ENCODE results near the gene NAA15.
"Not testable (repeated sequence)": the region's sequence is repeated elsewhere in the genome, so short reads cannot be mapped to it uniquely, and the experiment has no call there.

The NAA15 gene

DNA sequence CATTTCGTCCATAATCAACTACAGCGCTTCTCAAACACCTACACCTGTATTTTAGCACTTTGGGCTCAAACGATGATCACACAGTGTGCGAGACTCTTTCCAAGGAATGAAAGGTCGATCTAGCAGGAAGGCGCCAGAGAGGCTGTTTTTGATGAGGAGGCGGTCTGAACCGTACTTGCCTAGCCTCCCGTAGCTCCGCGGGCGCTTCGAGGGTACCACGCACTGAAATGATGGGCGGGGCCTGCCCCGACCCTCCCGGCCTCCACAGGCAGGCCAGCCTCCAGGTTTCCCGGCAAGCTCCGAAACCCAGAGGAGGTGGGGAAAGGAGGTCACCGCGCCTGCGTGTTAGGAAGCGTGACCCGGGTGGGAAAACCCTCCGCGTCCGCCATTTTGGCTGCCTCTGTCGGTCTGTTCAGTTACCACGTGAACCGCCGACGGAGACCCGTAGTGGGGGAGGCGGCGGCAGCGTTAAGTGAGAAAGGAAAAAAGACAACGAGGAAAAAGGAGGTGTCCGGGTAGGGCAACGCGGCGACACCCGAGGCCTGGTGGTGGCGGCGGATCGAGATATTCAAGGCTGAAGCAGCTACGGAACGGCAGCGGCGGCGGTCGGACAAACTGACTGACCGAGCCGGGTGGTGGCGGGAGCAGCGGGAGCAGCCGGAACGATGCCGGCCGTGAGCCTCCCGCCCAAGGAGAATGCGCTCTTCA, at the start of gene NAA15:
Gene NAA15, plus strand, starts transcription at position 393 of the 708 bp plus-strand sequence. Its CDS starts 273 bp downstream, at position 666.
- Mint-ChIP-seq H3K9me3 (ENCODE audit: low read depth) (peaks cover 3% of the 10 kb centered on the region), H3K27ac (peak within 1 kb of the TSS; percentile 100), H3K4me1 (ENCODE audit: low read depth) (peaks cover 55% of the 10 kb centered on the region), H3K36me3 (peaks cover 8% of the 10 kb centered on the region), H3K4me3 (peak within 1 kb of the TSS; percentile 100), H3K27me3 (no peaks in the 10 kb centered on the region)

- Mint-ChIP-seq H3K27ac (no peak overlapping the region), H3K9me3 (ENCODE audit: low read depth) (no peaks in the 10 kb centered on the region), H3K4me3 (no peak overlapping the region), H3K4me1 (ENCODE audit: low read depth) (no peaks in the 10 kb centered on the region), H3K27me3 (no peaks in the 10 kb centered on the region), H3K36me3 (no peaks in the 10 kb centered on the region)
Observed at GRCh38 chr4:139253046-139253445, 48.3 kb upstream of the NAA15 start.

GRCh38 chr4:139253713-139254112, 47.6 kb upstream of the NAA15 start:
- Mint-ChIP-seq H3K27me3 (no peaks in the 10 kb centered on the region), H3K36me3 (no peaks in the 10 kb centered on the region), H3K9me3 (ENCODE audit: low read depth) (no peaks in the 10 kb centered on the region), H3K4me3 (no peak overlapping the region), H3K4me1 (ENCODE audit: low read depth) (no peaks in the 10 kb centered on the region), H3K27ac (no peak overlapping the region)

- not testable (repeated sequence) for H3K4me1 Mint-ChIP-seq (ENCODE audit: low read depth); H3K4me3 Mint-ChIP-seq; H3K36me3 Mint-ChIP-seq; H3K9me3 Mint-ChIP-seq (ENCODE audit: low read depth); H3K27ac Mint-ChIP-seq; H3K27me3 Mint-ChIP-seq
Observed at GRCh38 chr4:139255581-139255980, 45.7 kb upstream of the NAA15 start.

DNA sequence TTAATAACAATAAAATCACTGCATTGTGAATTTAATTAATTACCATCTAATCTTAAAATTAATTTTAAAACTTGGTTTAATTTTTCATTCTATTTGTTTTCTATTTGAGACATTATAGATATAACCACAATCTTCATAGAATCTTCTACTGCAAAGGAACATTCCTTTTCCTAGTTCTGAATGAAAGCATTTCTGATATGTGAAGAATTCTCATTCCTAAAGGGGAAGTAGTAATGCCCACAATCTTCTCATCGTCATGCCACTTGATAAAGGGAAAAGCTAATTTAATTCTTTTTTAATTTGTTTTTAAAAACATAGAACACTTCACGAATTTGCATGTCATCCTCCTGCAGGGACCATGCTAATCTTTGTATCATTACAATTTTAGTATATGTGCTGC, 45.0 kb upstream of the NAA15 start:
- Mint-ChIP-seq H3K4me3 (no peak overlapping the region), H3K36me3 (no peaks in the 10 kb centered on the region), H3K9me3 (ENCODE audit: low read depth) (no peaks in the 10 kb centered on the region), H3K27ac (no peak overlapping the region), H3K4me1 (ENCODE audit: low read depth) (no peaks in the 10 kb centered on the region), H3K27me3 (no peaks in the 10 kb centered on the region)

- H3K27ac Mint-ChIP-seq: no peak overlapping the region
- no peak overlapping the region for H3K4me3 Mint-ChIP-seq
- peaks cover 19% of the 10 kb centered on the region for H3K4me1 Mint-ChIP-seq (ENCODE audit: low read depth)
- H3K27me3 Mint-ChIP-seq: peaks cover 1% of the 10 kb centered on the region
- no peaks in the 10 kb centered on the region for H3K9me3 Mint-ChIP-seq (ENCODE audit: low read depth)
- no peaks in the 10 kb centered on the region for H3K36me3 Mint-ChIP-seq
Observed at GRCh38 chr4:139265654-139266053, 35.7 kb upstream of the NAA15 start.

- H3K27ac Mint-ChIP-seq: peak overlapping the region; percentile 69
- peaks cover 19% of the 10 kb centered on the region for H3K4me1 Mint-ChIP-seq (ENCODE audit: low read depth)
- H3K4me3 Mint-ChIP-seq: peak overlapping the region; percentile 75
- no peaks in the 10 kb centered on the region for H3K36me3 Mint-ChIP-seq
- H3K9me3 Mint-ChIP-seq (ENCODE audit: low read depth): no peaks in the 10 kb centered on the region
- H3K27me3 Mint-ChIP-seq: peaks cover 1% of the 10 kb centered on the region
Observed at GRCh38 chr4:139266208-139266582, 35.1 kb upstream of the NAA15 start.

DNA sequence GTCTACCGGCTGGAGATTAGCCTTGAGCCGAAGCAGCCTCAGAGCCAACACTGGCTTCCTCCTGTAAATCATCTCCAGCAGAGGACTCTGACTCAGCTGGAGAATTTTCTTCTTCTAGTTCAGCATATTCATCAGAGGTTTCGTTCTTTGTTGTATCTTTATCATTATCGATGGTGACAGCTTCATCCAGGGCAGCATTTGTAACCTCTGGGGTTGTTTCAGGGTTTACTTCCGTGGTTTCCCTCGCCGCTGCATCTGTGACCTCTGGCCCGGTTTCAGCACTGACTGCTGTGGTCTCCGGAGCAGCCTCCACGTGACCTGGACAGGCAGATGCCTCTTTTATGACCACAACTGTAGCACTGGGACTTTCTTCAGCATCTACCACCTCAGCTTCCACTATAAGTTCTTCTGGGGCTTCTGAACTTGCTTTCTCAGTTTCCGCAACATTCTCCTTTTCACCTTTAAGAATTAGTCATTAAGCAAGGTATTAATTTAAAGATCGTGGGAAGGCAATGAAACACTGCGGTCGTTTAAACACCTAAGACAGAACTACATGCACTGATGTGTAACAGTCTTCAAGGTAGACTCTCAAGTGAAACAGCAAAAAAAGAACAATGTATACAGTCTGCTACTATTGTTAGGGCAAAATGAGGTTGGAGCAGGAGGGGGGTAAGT, 34.6 kb upstream of the NAA15 start:
- Mint-ChIP-seq H3K9me3 (ENCODE audit: low read depth) (no peaks in the 10 kb centered on the region), H3K27me3 (peaks cover 1% of the 10 kb centered on the region), H3K4me3 (peak overlapping the region; percentile 75), H3K4me1 (ENCODE audit: low read depth) (peaks cover 19% of the 10 kb centered on the region), H3K36me3 (no peaks in the 10 kb centered on the region), H3K27ac (peak overlapping the region; percentile 69)

DNA sequence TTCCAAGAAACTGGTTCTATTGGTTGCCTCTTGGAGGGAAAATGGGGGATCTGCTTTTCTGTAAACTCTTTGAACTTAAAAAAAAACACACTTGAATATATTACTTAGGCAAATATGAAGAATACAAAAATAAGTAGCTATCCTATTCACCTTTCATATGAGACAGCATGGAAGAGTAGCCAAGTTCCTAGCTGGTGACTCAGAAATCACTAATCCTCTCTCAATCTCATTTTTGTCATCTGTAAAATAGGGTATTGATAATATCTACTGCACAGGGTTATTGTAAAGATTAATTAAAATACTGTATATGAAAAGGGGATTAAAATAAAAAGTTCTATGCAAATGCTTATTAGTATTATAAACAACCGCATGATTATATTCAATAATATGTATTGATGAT, 34.0 kb upstream of the NAA15 start:
- H3K4me3 Mint-ChIP-seq: peak overlapping the region; percentile 75
- no peaks in the 10 kb centered on the region for H3K9me3 Mint-ChIP-seq (ENCODE audit: low read depth)
- H3K27ac Mint-ChIP-seq: peak overlapping the region; percentile 69
- peaks cover 19% of the 10 kb centered on the region for H3K4me1 Mint-ChIP-seq (ENCODE audit: low read depth)
- no peaks in the 10 kb centered on the region for H3K27me3 Mint-ChIP-seq
- H3K36me3 Mint-ChIP-seq: no peaks in the 10 kb centered on the region

DNA sequence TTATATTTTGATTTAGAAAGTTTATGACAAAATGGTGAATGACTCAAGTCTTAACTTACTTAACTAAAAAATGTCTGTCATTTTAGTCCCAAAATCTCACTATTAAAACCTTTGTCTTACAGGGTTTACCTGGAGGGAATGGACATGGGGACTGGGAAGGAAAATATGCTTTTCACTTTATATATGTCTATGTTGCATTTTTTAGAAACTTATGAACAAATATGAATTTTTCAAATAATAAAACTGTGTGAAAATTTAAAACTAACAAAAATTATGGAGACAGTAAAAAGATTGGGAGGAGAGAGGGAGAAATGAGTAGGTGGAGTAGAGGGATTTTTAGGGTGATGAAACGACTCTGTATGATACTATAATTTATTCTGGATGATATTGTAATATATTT, 27.5 kb upstream of the NAA15 start:
- H3K27me3 Mint-ChIP-seq: peaks cover 10% of the 10 kb centered on the region
- H3K4me1 Mint-ChIP-seq (ENCODE audit: low read depth): peaks cover 3% of the 10 kb centered on the region
- peaks cover 2% of the 10 kb centered on the region for H3K36me3 Mint-ChIP-seq
- no peak overlapping the region for H3K4me3 Mint-ChIP-seq
- H3K9me3 Mint-ChIP-seq (ENCODE audit: low read depth): no peaks in the 10 kb centered on the region
- no peak overlapping the region for H3K27ac Mint-ChIP-seq

DNA sequence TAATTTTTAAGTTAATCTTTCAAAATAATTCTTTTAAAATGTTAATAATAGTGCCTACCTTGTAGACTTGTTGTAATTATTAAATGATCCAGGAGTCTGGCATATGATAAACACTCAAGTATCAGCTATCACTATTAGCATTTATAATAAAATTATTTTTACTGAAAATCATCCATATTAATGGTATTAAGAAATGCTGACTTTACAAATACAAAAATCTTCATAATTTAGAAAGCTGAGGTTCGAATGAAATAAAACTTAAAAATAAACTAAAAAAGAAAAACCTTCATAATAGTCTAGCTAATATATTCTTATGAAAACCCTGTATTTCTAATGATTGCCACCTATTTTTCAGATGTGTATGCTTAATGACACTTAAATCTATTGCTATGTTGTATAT, 26.5 kb upstream of the NAA15 start:
- Mint-ChIP-seq H3K4me3 (no peak overlapping the region), H3K4me1 (ENCODE audit: low read depth) (peaks cover 10% of the 10 kb centered on the region), H3K36me3 (peaks cover 2% of the 10 kb centered on the region), H3K9me3 (ENCODE audit: low read depth) (no peaks in the 10 kb centered on the region), H3K27me3 (peaks cover 10% of the 10 kb centered on the region), H3K27ac (no peak overlapping the region)

DNA sequence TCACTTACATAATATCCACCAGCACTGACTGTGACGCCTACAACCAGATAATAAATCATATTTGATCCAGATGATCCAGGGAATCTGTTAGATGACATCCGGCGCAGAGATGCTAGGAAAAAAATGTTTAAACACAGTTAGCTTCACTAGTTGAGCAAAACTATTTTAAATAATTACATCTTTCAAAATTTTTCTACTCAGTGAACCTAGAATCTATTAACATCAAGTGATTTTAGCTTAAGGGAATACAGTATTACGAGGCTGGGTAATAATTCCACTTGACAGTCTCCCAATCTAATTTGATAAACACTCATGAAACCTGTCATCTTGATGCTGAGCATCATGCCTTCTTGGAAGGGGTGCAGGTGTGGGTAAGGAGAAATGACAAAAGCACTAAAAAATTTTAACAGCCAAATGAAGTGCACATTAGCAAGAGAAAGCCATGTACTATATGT, 26.0 kb upstream of the NAA15 start:
- no peak overlapping the region for H3K27ac Mint-ChIP-seq
- no peak overlapping the region for H3K4me3 Mint-ChIP-seq
- H3K9me3 Mint-ChIP-seq (ENCODE audit: low read depth): no peaks in the 10 kb centered on the region
- H3K27me3 Mint-ChIP-seq: peaks cover 11% of the 10 kb centered on the region
- peaks cover 2% of the 10 kb centered on the region for H3K36me3 Mint-ChIP-seq
- peaks cover 10% of the 10 kb centered on the region for H3K4me1 Mint-ChIP-seq (ENCODE audit: low read depth)

- Mint-ChIP-seq H3K27me3 (peaks cover 14% of the 10 kb centered on the region), H3K36me3 (peaks cover 2% of the 10 kb centered on the region), H3K4me1 (ENCODE audit: low read depth) (peaks cover 11% of the 10 kb centered on the region), H3K27ac (no peak overlapping the region), H3K4me3 (peak overlapping the region; percentile 83), H3K9me3 (ENCODE audit: low read depth) (no peaks in the 10 kb centered on the region)
Observed at GRCh38 chr4:139278485-139278884, 22.8 kb upstream of the NAA15 start.

DNA sequence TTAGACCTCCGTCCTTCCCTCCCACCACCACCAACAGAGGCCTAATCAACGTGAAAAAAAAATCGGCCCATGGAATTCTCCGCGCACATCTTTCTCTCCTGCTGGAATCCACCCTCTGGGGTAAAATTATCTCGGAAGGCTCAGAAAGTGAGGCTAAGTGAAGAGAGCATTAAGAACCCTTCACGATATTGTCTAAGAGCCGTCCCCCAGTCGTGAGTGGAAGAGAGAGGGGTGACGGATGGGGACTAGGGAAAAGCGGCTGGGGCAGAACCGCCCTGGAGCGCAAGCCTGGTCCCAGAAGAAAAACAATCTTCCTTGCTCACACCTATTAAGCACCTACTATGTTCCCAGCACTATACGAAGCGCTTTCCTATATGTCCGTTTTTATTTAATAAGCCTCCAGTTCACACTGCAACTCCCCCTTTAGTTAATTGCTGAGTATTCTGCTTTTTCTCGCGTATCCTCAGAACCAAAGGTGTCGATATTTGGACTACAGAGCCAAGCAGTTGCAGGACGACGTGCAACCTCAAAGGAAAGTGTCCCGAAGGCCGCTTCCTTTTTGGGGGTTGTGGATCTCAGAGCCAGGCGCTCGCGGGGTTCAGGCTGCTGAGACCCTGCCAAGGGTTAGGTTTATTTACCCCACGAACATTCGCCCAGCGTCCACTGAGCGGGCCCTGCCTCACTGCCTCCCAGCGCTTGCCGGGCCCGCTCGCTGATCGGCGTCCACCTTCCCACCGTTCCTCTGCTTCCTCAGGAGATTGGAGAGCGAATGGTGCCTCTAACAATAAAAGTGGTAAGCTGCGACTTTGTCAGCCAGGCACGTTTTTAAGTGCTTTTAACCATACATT, 22.2 kb upstream of the NAA15 start:
- peaks cover 14% of the 10 kb centered on the region for H3K27me3 Mint-ChIP-seq
- peak overlapping the region; percentile 83 for H3K4me3 Mint-ChIP-seq
- H3K36me3 Mint-ChIP-seq: peaks cover 2% of the 10 kb centered on the region
- no peak overlapping the region for H3K27ac Mint-ChIP-seq
- peaks cover 11% of the 10 kb centered on the region for H3K4me1 Mint-ChIP-seq (ENCODE audit: low read depth)
- H3K9me3 Mint-ChIP-seq (ENCODE audit: low read depth): no peaks in the 10 kb centered on the region

Data from activated naive CD8-positive, alpha-beta T cell (primary cell).